ENCODE results near the gene UNC5A.

UNC5A gene

DNA sequence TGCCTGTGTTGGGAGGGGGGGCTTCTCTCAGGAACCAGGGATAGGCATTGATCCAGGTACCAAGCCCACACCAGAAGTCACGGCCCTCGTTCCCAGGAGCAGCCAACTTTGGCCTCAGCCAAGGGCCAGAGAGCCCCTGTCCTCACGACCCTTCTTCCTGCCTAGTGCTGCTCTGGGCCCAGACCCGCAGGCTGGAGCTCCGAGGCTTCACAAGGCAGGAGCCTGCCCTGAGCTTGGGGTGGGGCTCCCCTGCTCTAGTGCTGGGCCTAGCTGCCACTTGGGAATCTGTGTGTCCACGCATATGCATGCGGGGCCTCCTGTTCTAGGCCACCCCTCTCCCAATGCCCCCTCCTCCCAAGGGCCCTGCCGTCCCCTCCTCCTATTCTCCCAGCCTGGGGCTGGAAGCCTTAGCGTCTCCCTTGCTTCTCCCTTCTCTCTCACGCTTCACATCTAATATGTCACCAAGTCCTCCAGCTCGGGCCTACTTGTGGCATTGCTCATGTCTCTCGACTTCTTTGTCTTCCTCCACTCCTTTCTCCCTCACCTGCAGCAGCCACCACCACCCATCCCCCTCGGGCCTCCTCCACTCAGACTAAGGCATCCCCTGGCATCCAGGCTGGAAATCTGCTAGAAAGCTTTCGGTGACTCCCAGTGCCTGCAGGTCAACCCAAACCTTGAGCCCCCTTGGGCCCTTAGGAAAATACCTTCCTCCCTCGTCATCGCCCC is 3.4 kb downstream of the UNC5A start:
- H3K9ac ChIP-seq (ENCODE audit: low read length in 5 of 5) = no peak overlapping the region
- peaks cover 44 to 83% (median 78%) of the 10 kb centered on the region in 5 donors for H3K27me3 ChIP-seq (ENCODE audit: control insufficient read depth in 5 of 5, insufficient read depth in 4 of 5, low read length in 5 of 5)
- H3K9me3 ChIP-seq (ENCODE audit: control insufficient read depth in 5 of 5, low read length in 5 of 5) = no peaks in the 10 kb centered on the region
- H3K36me3 ChIP-seq (ENCODE audit: control insufficient read depth in 5 of 5, insufficient read depth in 5 of 5, low read length in 5 of 5) = no peaks in the 10 kb centered on the region
- H3K27ac ChIP-seq (ENCODE audit: low read depth, low read length) = no peak overlapping the region
- H3K4me3 ChIP-seq (ENCODE audit: low read depth in 1 of 5, low read length in 5 of 5) = no peak overlapping the region
- peaks cover 0 to 28% (median 18%) of the 10 kb centered on the region in 5 donors for H3K4me1 ChIP-seq (ENCODE audit: control insufficient read depth in 5 of 5, insufficient read depth in 5 of 5, low read length in 5 of 5)

DNA sequence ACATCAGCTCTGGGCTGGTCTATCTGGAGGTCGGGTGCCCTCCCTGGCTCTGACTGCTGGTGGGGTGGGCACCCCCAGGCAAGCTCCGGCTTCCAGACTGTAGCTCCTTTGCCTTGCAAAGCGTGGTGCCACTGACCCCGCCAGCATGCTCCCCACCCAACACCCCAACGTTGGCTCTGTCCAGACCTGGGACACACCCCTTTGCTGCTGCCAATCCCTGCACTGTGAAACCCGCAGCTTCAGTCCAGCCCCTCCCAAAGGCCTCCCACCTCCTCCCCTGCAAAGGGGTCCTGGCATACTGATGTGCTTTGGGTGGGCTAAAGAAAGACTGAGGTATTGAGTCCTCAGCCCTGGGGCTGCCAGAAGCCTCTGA is 3.9 kb downstream of the UNC5A start:
- Histone ChIP-seq H3K9ac (ENCODE audit: low read length in 5 of 5) (no peak overlapping the region), H3K9me3 (ENCODE audit: control insufficient read depth in 5 of 5, low read length in 5 of 5) (no peaks in the 10 kb centered on the region), H3K36me3 (ENCODE audit: control insufficient read depth in 5 of 5, insufficient read depth in 5 of 5, low read length in 5 of 5) (no peaks in the 10 kb centered on the region), H3K27ac (ENCODE audit: low read depth, low read length) (no peak overlapping the region), H3K4me3 (ENCODE audit: low read depth in 1 of 5, low read length in 5 of 5) (no peak overlapping the region), H3K27me3 (ENCODE audit: control insufficient read depth in 5 of 5, insufficient read depth in 4 of 5, low read length in 5 of 5) (peaks cover 44 to 85% (median 82%) of the 10 kb centered on the region in 5 donors), H3K4me1 (ENCODE audit: control insufficient read depth in 5 of 5, insufficient read depth in 5 of 5, low read length in 5 of 5) (peaks cover 0 to 27% (median 18%) of the 10 kb centered on the region in 5 donors)

- Histone ChIP-seq H3K27ac (ENCODE audit: low read depth, low read length) (no peak overlapping the region), H3K9me3 (ENCODE audit: control insufficient read depth in 5 of 5, low read length in 5 of 5) (no peaks in the 10 kb centered on the region), H3K36me3 (ENCODE audit: control insufficient read depth in 5 of 5, insufficient read depth in 5 of 5, low read length in 5 of 5) (no peaks in the 10 kb centered on the region), H3K4me1 (ENCODE audit: control insufficient read depth in 5 of 5, insufficient read depth in 5 of 5, low read length in 5 of 5) (peaks cover 0 to 21% (median 13%) of the 10 kb centered on the region in 5 donors), H3K9ac (ENCODE audit: low read length in 5 of 5) (no peak overlapping the region), H3K27me3 (ENCODE audit: control insufficient read depth in 5 of 5, insufficient read depth in 4 of 5, low read length in 5 of 5) (peaks cover 44 to 83% (median 82%) of the 10 kb centered on the region in 5 donors), H3K4me3 (ENCODE audit: low read depth in 1 of 5, low read length in 5 of 5) (no peak overlapping the region)
Observed at GRCh38 chr5:176814836-176815438, 4.6 kb downstream of the UNC5A start.

GRCh38 chr5:176816043-176816745 is 5.8 kb downstream of the UNC5A start:
- Histone ChIP-seq H3K9ac (ENCODE audit: low read length in 5 of 5) (no peak overlapping the region), H3K9me3 (ENCODE audit: control insufficient read depth in 5 of 5, low read length in 5 of 5) (no peaks in the 10 kb centered on the region), H3K27me3 (ENCODE audit: control insufficient read depth in 5 of 5, insufficient read depth in 4 of 5, low read length in 5 of 5) (peaks cover 40 to 83% (median 80%) of the 10 kb centered on the region in 5 donors)

DNA sequence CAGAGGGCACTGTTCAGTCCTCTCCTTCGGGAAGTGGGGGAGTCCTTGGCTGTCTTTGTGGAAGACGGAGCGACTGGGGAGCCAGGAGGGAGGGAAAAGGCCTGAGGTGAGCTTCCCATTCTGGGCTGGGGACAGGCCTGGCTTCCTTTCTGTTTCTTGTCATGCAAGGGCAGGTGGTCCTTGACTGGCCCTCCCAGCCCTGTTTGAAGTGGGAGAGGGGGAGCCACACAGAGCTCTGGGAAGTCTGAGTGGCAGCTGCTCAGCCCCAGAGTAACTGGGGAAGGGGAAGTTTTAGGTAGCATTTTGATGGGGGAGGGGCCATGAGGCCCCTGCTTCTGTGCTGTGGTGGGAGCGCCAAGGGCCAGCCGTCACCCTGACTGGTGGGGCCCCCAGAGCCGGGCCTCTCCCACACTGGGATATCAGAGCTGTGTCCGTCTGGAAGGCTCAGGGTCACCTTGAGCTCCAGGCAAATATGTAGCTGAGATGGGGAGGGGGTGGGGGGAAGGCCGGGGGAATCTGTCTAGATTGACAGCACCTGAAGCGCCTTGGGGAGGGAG is 6.5 kb downstream of the UNC5A start:
- peaks cover 35 to 80% (median 76%) of the 10 kb centered on the region in 5 donors for H3K27me3 ChIP-seq (ENCODE audit: control insufficient read depth in 5 of 5, insufficient read depth in 4 of 5, low read length in 5 of 5)
- H3K9me3 ChIP-seq (ENCODE audit: control insufficient read depth in 5 of 5, low read length in 5 of 5) = no peaks in the 10 kb centered on the region
- peaks cover 0 to 11% (median 5%) of the 10 kb centered on the region in 5 donors for H3K4me1 ChIP-seq (ENCODE audit: control insufficient read depth in 5 of 5, insufficient read depth in 5 of 5, low read length in 5 of 5)
- no peak overlapping the region for H3K9ac ChIP-seq (ENCODE audit: low read length in 5 of 5)
- no peak overlapping the region for H3K4me3 ChIP-seq (ENCODE audit: low read depth in 1 of 5, low read length in 5 of 5)
- H3K36me3 ChIP-seq (ENCODE audit: control insufficient read depth in 5 of 5, insufficient read depth in 5 of 5, low read length in 5 of 5) = no peaks in the 10 kb centered on the region
- no peak overlapping the region for H3K27ac ChIP-seq (ENCODE audit: low read depth, low read length)

More at GRCh38 chr5:176816043-176816745, 5.8 kb downstream of the UNC5A start:
- Histone ChIP-seq H3K36me3 (ENCODE audit: control insufficient read depth in 5 of 5, insufficient read depth in 5 of 5, low read length in 5 of 5) (no peaks in the 10 kb centered on the region), H3K27ac (ENCODE audit: low read depth, low read length) (no peak overlapping the region), H3K4me3 (ENCODE audit: low read depth in 1 of 5, low read length in 5 of 5) (no peak overlapping the region), H3K4me1 (ENCODE audit: control insufficient read depth in 5 of 5, insufficient read depth in 5 of 5, low read length in 5 of 5) (peaks cover 0 to 12% (median 5%) of the 10 kb centered on the region in 5 donors)

- Histone ChIP-seq H3K27ac (ENCODE audit: low read depth, low read length) (no peak overlapping the region), H3K27me3 (ENCODE audit: control insufficient read depth in 5 of 5, insufficient read depth in 4 of 5, low read length in 5 of 5) (peaks cover 30 to 78% (median 72%) of the 10 kb centered on the region in 5 donors), H3K4me1 (ENCODE audit: control insufficient read depth in 5 of 5, insufficient read depth in 5 of 5, low read length in 5 of 5) (peaks cover 0 to 11% (median 5%) of the 10 kb centered on the region in 5 donors), H3K9me3 (ENCODE audit: control insufficient read depth in 5 of 5, low read length in 5 of 5) (no peaks in the 10 kb centered on the region), H3K36me3 (ENCODE audit: control insufficient read depth in 5 of 5, insufficient read depth in 5 of 5, low read length in 5 of 5) (no peaks in the 10 kb centered on the region), H3K4me3 (ENCODE audit: low read depth in 1 of 5, low read length in 5 of 5) (peak overlapping the region in 1 of 5 donors; percentile 57), H3K9ac (ENCODE audit: low read length in 5 of 5) (no peak overlapping the region)
Observed at GRCh38 chr5:176817369-176817840, 7.0 kb downstream of the UNC5A start.

DNA sequence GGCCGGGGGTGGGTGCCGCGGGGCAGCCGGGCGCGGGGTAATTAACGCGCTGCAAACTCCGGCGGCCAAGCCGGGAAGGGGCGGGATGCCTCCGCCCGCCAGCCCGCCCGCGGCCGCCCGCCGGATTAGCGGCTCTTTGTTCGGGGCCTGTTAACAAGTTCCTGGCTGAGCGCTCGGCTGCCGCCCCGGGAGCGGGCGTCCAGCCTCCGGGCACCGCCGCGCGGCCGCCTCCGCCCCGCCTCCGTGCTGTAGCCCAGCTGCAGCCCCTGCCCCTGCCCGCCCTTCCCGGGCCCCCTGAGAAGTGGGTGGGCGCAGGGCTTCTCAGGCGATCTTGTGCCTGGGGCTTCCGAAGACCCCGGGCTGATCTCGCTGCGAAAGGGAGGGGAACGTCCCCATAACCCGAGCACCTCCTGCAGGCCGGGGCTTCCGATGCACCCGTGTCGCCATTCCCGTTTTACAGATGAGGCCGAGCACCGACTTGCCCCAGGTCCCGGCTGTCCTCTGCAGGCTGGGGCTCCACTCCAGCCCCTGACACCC is 7.5 kb downstream of the UNC5A start:
- H3K4me1 ChIP-seq (ENCODE audit: control insufficient read depth in 5 of 5, insufficient read depth in 5 of 5, low read length in 5 of 5) = peaks cover 0 to 11% (median 5%) of the 10 kb centered on the region in 5 donors
- peaks cover 25 to 76% (median 72%) of the 10 kb centered on the region in 5 donors for H3K27me3 ChIP-seq (ENCODE audit: control insufficient read depth in 5 of 5, insufficient read depth in 4 of 5, low read length in 5 of 5)

GRCh38 chr5:176818391-176819098 is 8.2 kb downstream of the UNC5A start:
- peak overlapping the region in 2 of 5 donors; percentile 38 to 57 for H3K4me3 ChIP-seq (ENCODE audit: low read depth in 1 of 5, low read length in 5 of 5)
- no peaks in the 10 kb centered on the region for H3K9me3 ChIP-seq (ENCODE audit: control insufficient read depth in 5 of 5, low read length in 5 of 5)
- H3K4me1 ChIP-seq (ENCODE audit: control insufficient read depth in 5 of 5, insufficient read depth in 5 of 5, low read length in 5 of 5) = peaks cover 0 to 11% (median 5%) of the 10 kb centered on the region in 5 donors
- H3K27ac ChIP-seq (ENCODE audit: low read depth, low read length) = no peak overlapping the region
- no peak overlapping the region for H3K9ac ChIP-seq (ENCODE audit: low read length in 5 of 5)
- H3K36me3 ChIP-seq (ENCODE audit: control insufficient read depth in 5 of 5, insufficient read depth in 5 of 5, low read length in 5 of 5) = no peaks in the 10 kb centered on the region
- H3K27me3 ChIP-seq (ENCODE audit: control insufficient read depth in 5 of 5, insufficient read depth in 4 of 5, low read length in 5 of 5) = peaks cover 24 to 76% (median 70%) of the 10 kb centered on the region in 5 donors

More for the DNA sequence above, 7.5 kb downstream of the UNC5A start:
- H3K9me3 ChIP-seq (ENCODE audit: control insufficient read depth in 5 of 5, low read length in 5 of 5) = no peaks in the 10 kb centered on the region
- no peak overlapping the region for H3K9ac ChIP-seq (ENCODE audit: low read length in 5 of 5)
- peak overlapping the region in 3 of 5 donors; percentile 38 to 57 (median 39) for H3K4me3 ChIP-seq (ENCODE audit: low read depth in 1 of 5, low read length in 5 of 5)
- H3K27ac ChIP-seq (ENCODE audit: low read depth, low read length) = no peak overlapping the region
- H3K36me3 ChIP-seq (ENCODE audit: control insufficient read depth in 5 of 5, insufficient read depth in 5 of 5, low read length in 5 of 5) = no peaks in the 10 kb centered on the region

DNA sequence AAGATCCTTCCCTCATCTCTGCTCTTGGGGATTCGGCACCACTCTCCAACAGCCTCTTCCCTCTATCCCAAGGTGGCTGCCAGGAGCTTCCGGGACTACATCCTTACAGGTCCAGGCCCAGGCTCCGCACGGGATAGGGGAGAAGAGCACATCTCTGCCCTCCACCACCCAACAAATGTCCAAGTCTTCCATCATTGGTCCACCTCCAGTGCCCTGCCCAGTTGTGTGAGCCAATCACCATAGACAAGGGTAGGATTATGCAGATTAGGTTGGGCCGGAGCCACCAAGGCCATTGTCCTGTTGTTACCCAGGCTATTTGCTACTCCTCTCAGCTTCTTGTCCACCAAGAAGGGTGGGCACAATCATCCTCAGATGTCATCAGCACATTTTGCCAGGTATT is 9.1 kb downstream of the UNC5A start:
- H3K27ac ChIP-seq (ENCODE audit: low read depth, low read length) = no peak overlapping the region
- no peaks in the 10 kb centered on the region for H3K36me3 ChIP-seq (ENCODE audit: control insufficient read depth in 5 of 5, insufficient read depth in 5 of 5, low read length in 5 of 5)
- no peak overlapping the region for H3K4me3 ChIP-seq (ENCODE audit: low read depth in 1 of 5, low read length in 5 of 5)
- peaks cover 27 to 75% (median 61%) of the 10 kb centered on the region in 5 donors for H3K27me3 ChIP-seq (ENCODE audit: control insufficient read depth in 5 of 5, insufficient read depth in 4 of 5, low read length in 5 of 5)
- H3K9me3 ChIP-seq (ENCODE audit: control insufficient read depth in 5 of 5, low read length in 5 of 5) = no peaks in the 10 kb centered on the region
- H3K9ac ChIP-seq (ENCODE audit: low read length in 5 of 5) = no peak overlapping the region
- peaks cover 0 to 11% (median 5%) of the 10 kb centered on the region in 5 donors for H3K4me1 ChIP-seq (ENCODE audit: control insufficient read depth in 5 of 5, insufficient read depth in 5 of 5, low read length in 5 of 5)
